HepG2 (cell line): ENCODE measurements around the gene MIEF1. TPM values are rescaled to one million over a fixed set of nuclear protein-coding genes. Genes with fewer than 3 reads are reported as not detected.
A peak's percentile ranks its signal among the peaks of the same experiment; 100 is the strongest.

ENCODE experiments used
- AGO2 ChIP-seq: fragments of 200-400 bp; formaldehyde crosslinking; optimal IDR thresholded peaks from 2 replicates; pipeline ENCODE3; 2017; ENCODE audit warnings: mild to moderate bottlenecking, low read depth, low read length, moderate library complexity
- CEBPG ChIP-seq: IDR thresholded peaks from 2 replicates; pipeline ENCODE4 v1.6.1; 2016
- ERF ChIP-seq: IDR thresholded peaks from 2 replicates; pipeline ENCODE4 v1.6.1; 2018; ENCODE audit warnings: missing biosample characterization, missing genetic modification reagents
- KAT8 ChIP-seq: IDR thresholded peaks from 2 replicates; pipeline ENCODE4 v1.6.1; 2016; ENCODE audit warnings: missing genetic modification reagents, missing compliant biosample characterization
- KDM1A ChIP-seq: IDR thresholded peaks from 2 replicates; pipeline ENCODE4 v1.6.1; 2016; ENCODE audit warnings: missing compliant biosample characterization
- PRMT3 ChIP-seq: sonication (generic); formaldehyde crosslinking; IDR thresholded peaks from 2 replicates; pipeline ENCODE4 v1.8.1; 2022; ENCODE audit warnings: low read depth, mild to moderate bottlenecking, moderate library complexity, missing genetic modification reagents, borderline replicate concordance
- SP1 ChIP-seq, 2 experiments: fragments of 450-650 bp in 1 of 2; sonication (generic) in 1 of 2; formaldehyde crosslinking in 1 of 2; IDR thresholded peaks; 2 replicates each; pipeline versions ENCODE4 v1.4.0 to v1.6.1; 2016 to 2020; ENCODE audit warnings: missing genetic modification reagents in 1 of 2
- SUZ12 ChIP-seq: fragments of 150-350 bp; IDR thresholded peaks from 2 replicates; pipeline ENCODE4 v1.6.1; 2014; ENCODE audit warnings: low read depth, low read length
- TMF1 ChIP-seq: sonication (generic); formaldehyde crosslinking; IDR thresholded peaks from 2 replicates; pipeline ENCODE4 v1.8.1; 2022; ENCODE audit warnings: low read depth, missing genetic modification reagents
- U2AF1 ChIP-seq: fragments of 200-400 bp; formaldehyde crosslinking; optimal IDR thresholded peaks from 2 replicates; pipeline ENCODE3; 2017; ENCODE audit warnings: mild to moderate bottlenecking, low read depth, low read length
- ZFP36 ChIP-seq: fragments of 150-350 bp; IDR thresholded peaks from 2 replicates; pipeline ENCODE4 v1.6.1; 2018; ENCODE audit warnings: borderline replicate concordance, low read length, low read depth; ENCODE audit not compliant: partially characterized antibody
- ZNF850 ChIP-seq: sonication (generic); formaldehyde crosslinking; conservative IDR thresholded peaks from 2 replicates; pipeline ENCODE4 v1.9.0; 2021; ENCODE audit warnings: mild to moderate bottlenecking, missing genetic modification reagents
- ZSCAN20 ChIP-seq: sonication (generic); formaldehyde crosslinking; IDR thresholded peaks from 2 replicates; pipeline ENCODE4 v1.4.0; 2020; ENCODE audit warnings: missing genetic modification reagents, mild to moderate bottlenecking, borderline replicate concordance
- polyA plus RNA-seq, 8 experiments: library from polyadenylated mRNA; depleted of rRNA in 3 of 8; stranded (reverse) in 7 of 8; unstranded in 1 of 8; fragments of >200 nt; fragmentation: Illumina TruSeq in 4 of 8; extraction: Trizol in 4 of 8; gene quantifications; 2 replicates each; pipeline versions ENCODE4 v1.2.1 to v1.2.3, GENCODE V29; 2011 to 2016; ENCODE audit warnings: low read depth in 4 of 8, missing spikeins in 1 of 8, mixed read lengths in 1 of 8; ENCODE audit not compliant: insufficient read depth in 1 of 8
- total RNA-seq, 5 experiments: library from RNA; depleted of rRNA; stranded (reverse); fragments of >200 nt; fragmentation: Illumina TruSeq; extraction: Trizol; gene quantifications; 2 replicates each; pipeline ENCODE4 v1.2.3, GENCODE V29; 2016; ENCODE audit warnings: low read depth in 1 of 5
- TF ChIP-seq, protein P1 (sequence below): sonication (generic); formaldehyde crosslinking; IDR thresholded peaks from 2 replicates; pipeline ENCODE4 v1.4.0; 2020; ENCODE audit warnings: missing genetic modification reagents, mild to moderate bottlenecking, borderline replicate concordance
- TF ChIP-seq, protein P2 (sequence below): sonication (generic); formaldehyde crosslinking; IDR thresholded peaks from 2 replicates; pipeline ENCODE4 v1.5.0; 2020; ENCODE audit warnings: mild to moderate bottlenecking, missing genetic modification reagents
- TF ChIP-seq, protein P3 (sequence below): sonication (generic); formaldehyde crosslinking; IDR thresholded peaks from 2 replicates; pipeline ENCODE4 v1.4.0; 2020; ENCODE audit warnings: missing genetic modification reagents, borderline replicate concordance
- TF ChIP-seq, protein P4 (sequence below): sonication (generic); formaldehyde crosslinking; IDR thresholded peaks from 2 replicates; pipeline ENCODE4 v1.5.0; 2020; ENCODE audit warnings: missing genetic modification reagents
- TF ChIP-seq, protein P5 (sequence below): sonication (generic); formaldehyde crosslinking; IDR thresholded peaks from 2 replicates; pipeline ENCODE4 v1.4.0; 2020; ENCODE audit warnings: mild to moderate bottlenecking, missing genetic modification reagents

MIEF1 gene
- total and polyA plus RNA-seq, 2 of the 13 experiments (the other 11 are each of a cell fraction or from before 2014, with no cell fraction given): 21.7 to 34.8 TPM

DNA sequence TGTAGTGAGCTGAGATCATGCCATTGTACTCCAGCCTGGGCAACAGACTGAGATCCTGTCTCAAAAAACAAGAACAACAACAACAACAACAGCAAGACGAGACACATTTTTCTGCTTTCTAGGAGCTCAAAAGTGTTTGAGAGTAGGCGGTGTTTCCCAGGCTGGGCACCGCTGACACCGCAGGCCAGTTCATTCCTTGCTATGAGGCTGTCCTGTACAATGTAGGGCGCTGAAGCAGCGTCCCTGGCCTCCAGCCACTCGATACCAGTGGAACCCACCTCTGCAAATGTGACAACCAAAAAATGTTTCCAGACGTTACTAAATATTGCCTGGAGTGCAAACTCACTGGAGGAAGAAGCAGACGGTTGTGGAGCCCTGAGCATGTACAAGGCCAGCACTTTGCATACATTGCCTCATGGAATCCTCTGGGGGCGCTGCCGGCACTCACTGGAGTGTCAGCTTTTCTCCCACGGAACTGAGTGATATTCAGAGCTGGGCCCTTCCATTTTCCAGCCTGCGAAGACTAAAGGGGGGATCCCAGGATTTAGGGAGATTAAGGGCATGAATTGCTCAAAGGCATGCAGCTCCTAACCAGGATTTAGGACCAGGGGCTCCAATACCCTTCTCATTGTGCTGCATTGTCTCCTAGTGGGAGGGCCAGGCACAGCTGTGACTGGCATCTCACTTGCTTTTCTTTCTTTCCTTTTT lies 5.8 kb upstream of the MIEF1 start (continued):
- TF ChIP-seq, protein P1, sequence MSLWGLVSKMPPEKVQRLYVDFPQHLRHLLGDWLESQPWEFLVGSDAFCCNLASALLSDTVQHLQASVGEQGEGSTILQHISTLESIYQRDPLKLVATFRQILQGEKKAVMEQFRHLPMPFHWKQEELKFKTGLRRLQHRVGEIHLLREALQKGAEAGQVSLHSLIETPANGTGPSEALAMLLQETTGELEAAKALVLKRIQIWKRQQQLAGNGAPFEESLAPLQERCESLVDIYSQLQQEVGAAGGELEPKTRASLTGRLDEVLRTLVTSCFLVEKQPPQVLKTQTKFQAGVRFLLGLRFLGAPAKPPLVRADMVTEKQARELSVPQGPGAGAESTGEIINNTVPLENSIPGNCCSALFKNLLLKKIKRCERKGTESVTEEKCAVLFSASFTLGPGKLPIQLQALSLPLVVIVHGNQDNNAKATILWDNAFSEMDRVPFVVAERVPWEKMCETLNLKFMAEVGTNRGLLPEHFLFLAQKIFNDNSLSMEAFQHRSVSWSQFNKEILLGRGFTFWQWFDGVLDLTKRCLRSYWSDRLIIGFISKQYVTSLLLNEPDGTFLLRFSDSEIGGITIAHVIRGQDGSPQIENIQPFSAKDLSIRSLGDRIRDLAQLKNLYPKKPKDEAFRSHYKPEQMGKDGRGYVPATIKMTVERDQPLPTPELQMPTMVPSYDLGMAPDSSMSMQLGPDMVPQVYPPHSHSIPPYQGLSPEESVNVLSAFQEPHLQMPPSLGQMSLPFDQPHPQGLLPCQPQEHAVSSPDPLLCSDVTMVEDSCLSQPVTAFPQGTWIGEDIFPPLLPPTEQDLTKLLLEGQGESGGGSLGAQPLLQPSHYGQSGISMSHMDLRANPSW: no peak
- TF ChIP-seq KAT8 (CRISPR knock-in tag) (no peak), U2AF1 (no peak), SP1 (IDR thresholded peaks at IDR 0.05) (no peak), SP1 (CRISPR knock-in tag; IDR thresholded peaks at IDR 0.05) (no peak), TMF1 (CRISPR knock-in tag) (no peak), ZFP36 (no peak), ZSCAN20 (no peak), ZNF850 (CRISPR knock-in tag) (no peak), AGO2 (no peak), PRMT3 (CRISPR knock-in tag) (no peak), KDM1A (no peak), ERF (CRISPR knock-in tag) (no peak), SUZ12 (no peak), CEBPG (0 out of 2 replicates have a peak, but pooled peaks have one; percentile 32)
- TF ChIP-seq, protein P2, sequence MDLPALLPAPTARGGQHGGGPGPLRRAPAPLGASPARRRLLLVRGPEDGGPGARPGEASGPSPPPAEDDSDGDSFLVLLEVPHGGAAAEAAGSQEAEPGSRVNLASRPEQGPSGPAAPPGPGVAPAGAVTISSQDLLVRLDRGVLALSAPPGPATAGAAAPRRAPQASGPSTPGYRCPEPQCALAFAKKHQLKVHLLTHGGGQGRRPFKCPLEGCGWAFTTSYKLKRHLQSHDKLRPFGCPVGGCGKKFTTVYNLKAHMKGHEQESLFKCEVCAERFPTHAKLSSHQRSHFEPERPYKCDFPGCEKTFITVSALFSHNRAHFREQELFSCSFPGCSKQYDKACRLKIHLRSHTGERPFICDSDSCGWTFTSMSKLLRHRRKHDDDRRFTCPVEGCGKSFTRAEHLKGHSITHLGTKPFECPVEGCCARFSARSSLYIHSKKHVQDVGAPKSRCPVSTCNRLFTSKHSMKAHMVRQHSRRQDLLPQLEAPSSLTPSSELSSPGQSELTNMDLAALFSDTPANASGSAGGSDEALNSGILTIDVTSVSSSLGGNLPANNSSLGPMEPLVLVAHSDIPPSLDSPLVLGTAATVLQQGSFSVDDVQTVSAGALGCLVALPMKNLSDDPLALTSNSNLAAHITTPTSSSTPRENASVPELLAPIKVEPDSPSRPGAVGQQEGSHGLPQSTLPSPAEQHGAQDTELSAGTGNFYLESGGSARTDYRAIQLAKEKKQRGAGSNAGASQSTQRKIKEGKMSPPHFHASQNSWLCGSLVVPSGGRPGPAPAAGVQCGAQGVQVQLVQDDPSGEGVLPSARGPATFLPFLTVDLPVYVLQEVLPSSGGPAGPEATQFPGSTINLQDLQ (CRISPR knock-in tag): no peak
- TF ChIP-seq, protein P3, sequence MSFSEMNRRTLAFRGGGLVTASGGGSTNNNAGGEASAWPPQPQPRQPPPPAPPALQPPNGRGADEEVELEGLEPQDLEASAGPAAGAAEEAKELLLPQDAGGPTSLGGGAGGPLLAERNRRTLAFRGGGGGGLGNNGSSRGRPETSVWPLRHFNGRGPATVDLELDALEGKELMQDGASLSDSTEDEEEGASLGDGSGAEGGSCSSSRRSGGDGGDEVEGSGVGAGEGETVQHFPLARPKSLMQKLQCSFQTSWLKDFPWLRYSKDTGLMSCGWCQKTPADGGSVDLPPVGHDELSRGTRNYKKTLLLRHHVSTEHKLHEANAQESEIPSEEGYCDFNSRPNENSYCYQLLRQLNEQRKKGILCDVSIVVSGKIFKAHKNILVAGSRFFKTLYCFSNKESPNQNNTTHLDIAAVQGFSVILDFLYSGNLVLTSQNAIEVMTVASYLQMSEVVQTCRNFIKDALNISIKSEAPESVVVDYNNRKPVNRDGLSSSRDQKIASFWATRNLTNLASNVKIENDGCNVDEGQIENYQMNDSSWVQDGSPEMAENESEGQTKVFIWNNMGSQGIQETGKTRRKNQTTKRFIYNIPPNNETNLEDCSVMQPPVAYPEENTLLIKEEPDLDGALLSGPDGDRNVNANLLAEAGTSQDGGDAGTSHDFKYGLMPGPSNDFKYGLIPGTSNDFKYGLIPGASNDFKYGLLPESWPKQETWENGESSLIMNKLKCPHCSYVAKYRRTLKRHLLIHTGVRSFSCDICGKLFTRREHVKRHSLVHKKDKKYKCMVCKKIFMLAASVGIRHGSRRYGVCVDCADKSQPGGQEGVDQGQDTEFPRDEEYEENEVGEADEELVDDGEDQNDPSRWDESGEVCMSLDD (CRISPR knock-in tag): no peak
- TF ChIP-seq, protein P4, sequence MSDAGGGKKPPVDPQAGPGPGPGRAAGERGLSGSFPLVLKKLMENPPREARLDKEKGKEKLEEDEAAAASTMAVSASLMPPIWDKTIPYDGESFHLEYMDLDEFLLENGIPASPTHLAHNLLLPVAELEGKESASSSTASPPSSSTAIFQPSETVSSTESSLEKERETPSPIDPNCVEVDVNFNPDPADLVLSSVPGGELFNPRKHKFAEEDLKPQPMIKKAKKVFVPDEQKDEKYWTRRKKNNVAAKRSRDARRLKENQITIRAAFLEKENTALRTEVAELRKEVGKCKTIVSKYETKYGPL (CRISPR knock-in tag): no peak
- TF ChIP-seq, protein P5, sequence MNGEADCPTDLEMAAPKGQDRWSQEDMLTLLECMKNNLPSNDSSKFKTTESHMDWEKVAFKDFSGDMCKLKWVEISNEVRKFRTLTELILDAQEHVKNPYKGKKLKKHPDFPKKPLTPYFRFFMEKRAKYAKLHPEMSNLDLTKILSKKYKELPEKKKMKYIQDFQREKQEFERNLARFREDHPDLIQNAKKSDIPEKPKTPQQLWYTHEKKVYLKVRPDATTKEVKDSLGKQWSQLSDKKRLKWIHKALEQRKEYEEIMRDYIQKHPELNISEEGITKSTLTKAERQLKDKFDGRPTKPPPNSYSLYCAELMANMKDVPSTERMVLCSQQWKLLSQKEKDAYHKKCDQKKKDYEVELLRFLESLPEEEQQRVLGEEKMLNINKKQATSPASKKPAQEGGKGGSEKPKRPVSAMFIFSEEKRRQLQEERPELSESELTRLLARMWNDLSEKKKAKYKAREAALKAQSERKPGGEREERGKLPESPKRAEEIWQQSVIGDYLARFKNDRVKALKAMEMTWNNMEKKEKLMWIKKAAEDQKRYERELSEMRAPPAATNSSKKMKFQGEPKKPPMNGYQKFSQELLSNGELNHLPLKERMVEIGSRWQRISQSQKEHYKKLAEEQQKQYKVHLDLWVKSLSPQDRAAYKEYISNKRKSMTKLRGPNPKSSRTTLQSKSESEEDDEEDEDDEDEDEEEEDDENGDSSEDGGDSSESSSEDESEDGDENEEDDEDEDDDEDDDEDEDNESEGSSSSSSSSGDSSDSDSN (CRISPR knock-in tag): 0 out of 2 replicates have a peak, but pooled peaks have one; percentile 9
